Right lobe of liver (tissue), 4 donors: ENCODE data around the gene DGKI.

Source experiments
- CTCF ChIP-seq, 4 donors: fragments of 200-600 bp in 3 of 4; fragments of 450-650 bp in 1 of 4; IDR thresholded peaks; one replicate each; pipeline versions ENCODE4 v1.5.1 to v1.8.0; 2016 to 2022; ENCODE audit warnings: antibody characterized with exemption in 4 of 4, mild to moderate bottlenecking in 2 of 4
- POLR2A ChIP-seq: fragments of 450-650 bp; IDR thresholded peaks from one replicate; pipeline ENCODE4 v1.6.1; 2017; ENCODE audit warnings: antibody characterized with exemption, mild to moderate bottlenecking
- donor health status: DM: no; HTN: no; CAD: no.
- donor health status: DM: no; HTN: no; CAD: no.
- donor health status: DM: no; HTN: yes; CAD: no.

GRCh38 chr7:137513091-137513490 lies 333.7 kb downstream of the DGKI start:
- TF ChIP-seq POLR2A (no peak), CTCF (IDR thresholded peaks at IDR 0.05) (no peak)
